Suprapubic skin (tissue), 4 donors: Measurements from ENCODE around the gene ERN1.

ENCODE experiments used
- EP300 ChIP-seq: sonication (generic); formaldehyde crosslinking; IDR thresholded peaks from one replicate; pipeline ENCODE4 v1.6.1; 2017; ENCODE audit warnings: antibody characterized with exemption
- POLR2A ChIP-seq, 2 donors: fragments of 450-650 bp; IDR thresholded peaks; one replicate each; pipeline ENCODE4 v1.6.1; 2017; ENCODE audit warnings: antibody characterized with exemption in 2 of 2, mild to moderate bottlenecking in 2 of 2, moderate library complexity in 2 of 2
- POLR2AphosphoS5 ChIP-seq, 3 donors: sonication (generic); formaldehyde crosslinking; IDR thresholded peaks; one replicate each; pipeline ENCODE4 v1.6.1; 2017; ENCODE audit warnings: antibody characterized with exemption in 3 of 3
- TF ChIP-seq, protein P1 (sequence below), 2 donors: fragments of 200-600 bp in 1 of 2; fragments of 450-650 bp in 1 of 2; sonication (generic) in 1 of 2; IDR thresholded peaks; one replicate each; pipeline ENCODE4 v1.5.1; 2016 to 2019; ENCODE audit warnings: antibody characterized with exemption in 2 of 2, mild to moderate bottlenecking in 1 of 2, moderate library complexity in 1 of 2

- TF ChIP-seq, protein P1, sequence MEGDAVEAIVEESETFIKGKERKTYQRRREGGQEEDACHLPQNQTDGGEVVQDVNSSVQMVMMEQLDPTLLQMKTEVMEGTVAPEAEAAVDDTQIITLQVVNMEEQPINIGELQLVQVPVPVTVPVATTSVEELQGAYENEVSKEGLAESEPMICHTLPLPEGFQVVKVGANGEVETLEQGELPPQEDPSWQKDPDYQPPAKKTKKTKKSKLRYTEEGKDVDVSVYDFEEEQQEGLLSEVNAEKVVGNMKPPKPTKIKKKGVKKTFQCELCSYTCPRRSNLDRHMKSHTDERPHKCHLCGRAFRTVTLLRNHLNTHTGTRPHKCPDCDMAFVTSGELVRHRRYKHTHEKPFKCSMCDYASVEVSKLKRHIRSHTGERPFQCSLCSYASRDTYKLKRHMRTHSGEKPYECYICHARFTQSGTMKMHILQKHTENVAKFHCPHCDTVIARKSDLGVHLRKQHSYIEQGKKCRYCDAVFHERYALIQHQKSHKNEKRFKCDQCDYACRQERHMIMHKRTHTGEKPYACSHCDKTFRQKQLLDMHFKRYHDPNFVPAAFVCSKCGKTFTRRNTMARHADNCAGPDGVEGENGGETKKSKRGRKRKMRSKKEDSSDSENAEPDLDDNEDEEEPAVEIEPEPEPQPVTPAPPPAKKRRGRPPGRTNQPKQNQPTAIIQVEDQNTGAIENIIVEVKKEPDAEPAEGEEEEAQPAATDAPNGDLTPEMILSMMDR (IDR thresholded peaks at IDR 0.05), result no peak
- no peak for TF ChIP-seq POLR2A (IDR thresholded peaks at IDR 0.05)
- TF ChIP-seq EP300, result no peak
- TF ChIP-seq POLR2AphosphoS5 (IDR thresholded peaks at IDR 0.05), result no peak
Measured at GRCh38 chr17:64063088-64063487, 66.9 kb downstream of the ERN1 start.
